GM19240 (cell line): Measurements from ENCODE around the gene CYB5B.

Source experiments
- DNase-seq: peaks from one replicate; pipeline ENCODE4 v3.0.0; 2011; ENCODE audit warnings: low spot score; ENCODE audit not compliant: insufficient read length

Gene CYB5B, protein sequence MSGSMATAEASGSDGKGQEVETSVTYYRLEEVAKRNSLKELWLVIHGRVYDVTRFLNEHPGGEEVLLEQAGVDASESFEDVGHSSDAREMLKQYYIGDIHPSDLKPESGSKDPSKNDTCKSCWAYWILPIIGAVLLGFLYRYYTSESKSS

DNA sequence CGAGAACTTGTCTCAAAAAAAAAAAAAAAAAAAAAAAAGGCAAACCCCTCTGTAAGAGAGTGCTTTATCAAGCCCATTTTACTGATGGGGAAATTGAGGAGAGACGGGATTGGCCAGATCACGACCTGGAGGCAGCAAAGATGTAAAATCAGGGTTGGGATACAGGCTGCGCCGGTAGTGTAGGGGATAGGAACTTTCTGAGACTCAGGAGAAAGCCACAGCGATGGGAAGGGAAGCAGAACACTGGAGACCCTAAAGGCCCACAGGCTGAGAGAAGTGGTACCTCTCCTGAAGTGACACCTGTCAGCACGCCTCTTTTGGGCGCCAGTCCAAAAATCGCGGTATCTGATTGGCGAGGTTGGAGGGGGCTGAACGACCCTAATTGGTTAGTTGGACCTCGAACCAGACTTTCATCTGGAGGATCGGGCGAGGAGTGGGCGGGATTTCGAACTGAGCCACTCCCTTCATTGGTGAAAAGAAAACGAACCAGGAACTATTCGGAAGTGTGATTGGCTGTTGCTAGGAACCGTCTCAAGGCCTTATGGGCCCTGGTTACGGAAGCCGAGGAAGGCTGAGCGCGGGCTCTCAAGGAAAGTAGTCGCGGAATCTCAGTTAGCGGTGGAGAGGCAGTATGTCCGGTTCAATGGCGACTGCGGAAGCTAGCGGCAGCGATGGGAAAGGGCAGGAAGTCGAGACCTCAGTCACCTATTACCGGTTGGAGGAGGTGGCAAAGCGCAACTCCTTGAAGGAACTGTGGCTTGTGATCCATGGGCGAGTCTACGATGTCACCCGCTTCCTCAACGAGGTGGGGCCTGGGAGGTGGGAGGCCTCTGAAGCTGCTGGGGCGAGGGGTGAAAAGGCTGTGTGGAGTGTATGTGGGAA is at the start of gene CYB5B:
Gene CYB5B (plus strand): TSS at position 567 of the 882 bp plus-strand sequence. CDS start 65 bp downstream, at position 632.
- peak; percentile 85 for DNase-seq

DNA sequence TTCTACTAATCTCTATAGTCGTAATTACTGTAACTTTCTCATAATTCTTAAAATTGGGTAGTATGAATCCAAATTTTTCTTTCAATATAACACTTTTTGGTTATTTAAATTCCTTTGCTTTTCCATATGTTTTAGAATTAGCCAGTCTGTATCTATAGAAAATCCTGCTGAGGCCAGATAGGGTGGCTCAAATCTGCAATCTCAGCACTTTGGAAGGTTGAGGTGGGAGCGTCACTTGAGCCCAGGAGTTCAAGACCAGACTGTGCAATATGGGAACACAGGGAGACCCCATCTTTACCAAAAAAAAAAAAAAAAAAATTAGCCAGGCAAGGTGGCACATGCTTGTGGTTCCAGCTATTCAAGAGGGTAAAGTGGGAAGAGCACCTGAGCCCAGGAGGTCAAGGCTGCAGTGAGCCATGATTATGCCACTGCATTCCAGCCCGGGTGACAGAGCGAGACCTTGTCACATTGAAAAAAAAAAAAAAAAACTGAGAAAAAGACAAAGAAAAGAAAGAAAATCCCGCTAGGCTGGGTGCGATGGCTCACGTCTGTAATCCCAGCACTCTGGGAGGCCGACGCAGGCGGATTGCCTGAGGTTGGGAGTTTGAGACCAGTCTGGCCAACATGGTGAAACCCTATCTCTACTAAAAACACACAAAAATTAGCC is 47.9 kb upstream of the CYB5B start:
- DNase-seq = no peak

DNA sequence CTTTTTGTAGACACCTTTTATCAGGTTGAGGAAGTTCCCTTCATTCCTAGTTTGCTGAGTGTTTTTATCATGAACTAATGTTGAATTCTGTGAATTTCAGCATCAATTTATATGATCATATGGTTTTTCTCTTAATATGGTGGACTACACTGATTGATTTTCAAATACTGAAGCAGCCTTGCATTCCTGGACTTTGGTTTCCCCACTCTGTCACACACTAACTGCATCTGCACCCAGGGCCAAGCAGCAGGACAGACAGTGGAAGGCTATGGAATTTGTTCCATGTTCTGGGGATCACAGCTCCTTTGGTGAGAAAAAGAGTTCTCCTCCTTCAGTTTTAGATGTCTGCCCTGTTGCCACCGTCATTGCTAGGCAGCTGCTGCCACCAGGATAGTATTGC is 46.4 kb upstream of the CYB5B start:
- DNase-seq = no peak

DNA sequence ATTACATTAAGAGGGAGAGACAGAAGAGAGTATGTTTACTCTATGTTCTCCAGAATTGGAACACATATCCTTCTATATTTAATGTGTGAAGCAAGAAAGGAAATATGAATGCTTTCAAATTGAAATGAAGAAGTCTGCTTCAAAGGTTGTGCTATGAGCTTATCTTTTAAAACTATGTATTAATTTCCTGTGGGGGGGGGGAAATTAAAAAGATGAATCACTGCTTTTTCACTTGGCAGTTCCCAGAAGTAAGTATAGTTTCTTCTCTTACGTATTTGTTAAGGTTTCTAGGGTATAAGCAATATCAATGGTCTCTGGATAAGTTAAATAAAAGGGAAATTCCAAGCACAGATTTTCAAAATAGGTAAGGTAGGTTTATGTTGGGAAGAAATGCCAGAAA is 45.7 kb upstream of the CYB5B start:
- DNase-seq = no peak

DNA sequence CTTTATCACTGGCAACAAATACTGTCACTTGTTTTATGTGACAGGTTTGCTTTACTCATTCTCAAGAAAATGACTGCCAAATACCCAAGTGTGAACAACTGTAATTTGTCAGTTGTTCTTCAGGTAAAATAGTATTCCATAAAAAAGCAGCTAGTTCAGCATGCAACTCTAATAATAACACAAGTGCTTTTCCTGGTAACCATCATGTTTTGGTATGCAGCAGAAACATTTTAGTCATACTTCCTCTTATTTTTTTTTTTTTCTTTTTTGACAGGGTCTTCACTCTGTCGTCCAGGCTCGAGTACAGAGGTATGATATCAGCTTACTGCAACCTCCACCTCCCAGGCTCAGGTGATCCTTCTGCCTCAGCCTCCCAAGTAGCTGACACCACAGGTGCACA is 43.2 kb upstream of the CYB5B start:
- DNase-seq = no peak

DNA sequence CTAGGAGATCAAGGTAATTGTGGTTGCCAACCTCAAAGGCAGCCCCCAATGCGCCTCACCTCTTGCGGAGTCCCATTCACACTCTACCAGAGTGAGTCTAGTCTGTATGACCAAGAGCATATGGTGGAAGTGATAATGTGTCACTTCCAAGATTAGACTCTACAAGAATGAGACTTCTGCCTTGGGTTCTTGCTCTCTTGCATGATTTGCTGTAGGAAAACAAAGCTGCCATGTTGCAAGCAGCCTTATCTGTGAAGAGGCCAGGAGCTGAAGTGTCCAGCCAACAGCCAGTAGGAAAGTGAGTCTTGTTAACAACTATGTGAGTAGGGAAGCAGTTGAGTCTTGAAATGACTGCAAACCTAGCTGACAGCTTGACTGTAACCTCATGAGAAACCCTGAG is 42.0 kb upstream of the CYB5B start:
- no peak for DNase-seq

DNA sequence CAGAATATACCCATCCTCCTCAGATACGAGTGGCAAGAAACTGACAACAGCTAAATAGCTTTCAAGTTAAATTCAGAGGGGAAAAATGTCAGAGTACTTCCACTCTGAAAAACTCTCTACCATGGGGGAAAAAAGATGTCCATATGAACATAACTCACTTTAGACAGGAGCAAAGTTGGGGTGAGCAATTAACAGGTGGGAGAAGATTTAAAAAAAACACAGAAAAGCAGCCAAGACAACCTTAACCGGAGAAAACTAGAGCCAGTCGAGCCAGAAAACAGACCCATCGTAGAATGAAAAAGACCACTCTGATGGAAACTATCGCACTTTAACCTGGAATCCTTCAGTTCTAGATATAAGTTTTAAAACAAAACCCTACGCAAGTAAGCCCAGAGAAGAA is 39.4 kb upstream of the CYB5B start:
- DNase-seq = no peak

DNA sequence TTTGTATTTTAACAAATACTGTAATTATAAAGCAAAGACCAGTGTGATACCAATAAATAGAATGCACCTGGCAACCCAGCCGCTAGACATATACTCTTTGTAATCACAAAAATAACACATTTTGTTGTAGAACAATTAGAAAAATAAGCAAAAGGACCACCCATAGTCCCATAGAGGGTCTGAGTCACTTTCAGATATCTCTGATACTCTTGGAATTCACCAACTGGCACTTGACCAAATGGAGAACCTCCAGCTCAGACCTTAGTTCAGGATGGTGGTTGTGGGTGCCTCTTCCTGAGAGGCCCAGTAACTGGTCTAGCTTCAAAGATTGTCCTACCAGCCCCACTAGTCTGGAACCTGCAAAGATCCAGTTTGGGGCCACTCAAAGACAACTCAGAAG is 37.8 kb upstream of the CYB5B start:
- no peak for DNase-seq

DNA sequence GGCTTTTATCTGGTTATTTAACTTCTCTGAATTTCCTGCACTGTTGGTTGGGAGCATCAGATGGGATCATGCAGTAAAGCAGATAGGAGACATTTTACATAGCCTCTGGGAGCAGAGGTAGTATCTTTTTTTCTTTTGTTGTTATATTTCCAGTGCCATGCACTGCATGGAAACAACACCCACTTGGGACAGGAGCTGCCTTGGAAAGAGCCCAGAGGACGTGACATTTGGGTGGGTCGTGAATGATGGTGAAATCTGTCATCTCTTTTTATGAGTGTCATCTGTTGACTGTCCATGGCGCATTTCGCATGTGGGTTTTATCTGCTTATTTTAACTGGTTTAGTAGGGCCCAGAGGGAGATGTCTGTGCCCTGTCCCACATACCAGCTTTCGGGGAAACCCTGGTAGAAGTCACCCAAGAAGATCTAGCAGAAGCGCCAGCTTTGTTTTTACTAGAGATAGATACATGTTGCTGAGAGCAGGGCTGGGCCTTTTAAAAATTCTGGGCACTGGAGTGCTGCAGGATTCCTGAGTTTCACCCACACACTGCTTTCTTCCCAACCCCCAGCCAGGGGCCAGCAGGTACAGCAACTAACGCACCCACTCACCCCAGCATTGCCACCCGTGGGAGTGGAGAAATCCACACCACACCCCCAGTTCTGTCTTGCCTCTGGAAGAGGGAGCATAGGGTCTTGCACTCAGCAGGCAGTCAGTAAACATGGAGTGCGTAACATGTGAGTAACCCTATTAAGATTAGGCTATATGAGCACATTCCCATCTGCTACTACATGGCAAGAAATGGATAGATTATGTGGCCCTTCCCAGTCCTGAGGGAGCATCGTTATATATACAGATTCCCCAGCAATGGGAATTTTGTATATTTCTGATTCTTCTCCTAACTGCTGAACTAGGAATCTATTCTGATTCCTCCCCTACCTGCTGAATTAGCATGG is 30.2 kb upstream of the CYB5B start:
- no peak for DNase-seq

DNA sequence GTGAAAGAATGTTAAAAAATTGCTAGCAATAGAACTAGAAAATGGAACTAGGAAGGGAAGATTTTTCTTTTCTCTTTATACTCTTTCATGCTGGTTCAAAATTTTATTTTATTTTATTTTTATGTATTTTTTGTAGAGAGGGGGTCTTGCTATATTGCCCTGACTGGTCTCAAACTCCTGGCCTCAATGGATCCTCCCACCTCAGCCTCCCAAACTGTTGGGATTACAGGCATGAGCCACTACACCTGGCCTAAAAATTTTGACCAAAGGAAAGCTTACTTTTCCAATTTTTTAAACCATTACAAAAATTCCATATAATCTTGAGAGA is 28.6 kb upstream of the CYB5B start:
- DNase-seq = no peak

DNA sequence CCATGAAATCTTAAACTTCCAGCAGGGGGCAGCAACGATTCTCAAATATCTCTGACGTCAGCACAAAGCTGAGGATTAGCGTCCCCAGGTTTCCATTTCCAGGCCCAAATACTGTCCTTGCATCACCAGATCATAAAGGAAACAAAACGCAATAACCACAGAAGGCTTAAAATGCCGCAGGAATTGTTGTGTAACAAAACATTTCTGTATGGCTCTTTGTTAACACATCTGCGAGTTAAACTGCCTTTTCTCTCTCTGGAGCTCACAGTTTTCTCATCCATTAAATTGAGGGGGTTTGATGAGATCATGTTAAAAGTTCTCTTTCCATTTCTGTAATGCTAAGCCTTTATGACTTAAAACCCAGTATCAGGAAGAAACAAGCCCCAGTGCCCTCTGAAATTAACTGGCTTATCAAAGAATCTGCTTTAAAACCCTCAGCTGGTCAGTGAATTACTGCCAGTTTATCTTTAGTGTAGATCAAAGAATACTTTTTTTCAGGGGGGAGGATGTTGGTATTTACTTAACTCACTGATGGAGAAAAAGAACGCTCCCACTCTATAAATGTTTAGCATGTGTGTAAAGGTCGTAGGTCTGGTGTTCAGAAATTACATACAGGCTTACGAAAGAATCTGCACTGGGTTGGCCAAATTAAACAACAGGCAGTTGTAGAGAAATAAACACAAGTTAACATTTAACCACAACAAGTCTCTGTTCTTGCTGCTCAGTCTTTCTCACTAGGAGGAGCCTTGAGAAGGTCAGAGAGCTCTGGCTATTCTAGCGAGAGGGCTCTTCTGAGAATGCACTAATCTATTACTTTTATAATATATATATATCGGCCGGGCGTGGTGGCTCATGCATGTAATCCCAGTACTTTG is 28.0 kb upstream of the CYB5B start:
- DNase-seq = peak; percentile 19

DNA sequence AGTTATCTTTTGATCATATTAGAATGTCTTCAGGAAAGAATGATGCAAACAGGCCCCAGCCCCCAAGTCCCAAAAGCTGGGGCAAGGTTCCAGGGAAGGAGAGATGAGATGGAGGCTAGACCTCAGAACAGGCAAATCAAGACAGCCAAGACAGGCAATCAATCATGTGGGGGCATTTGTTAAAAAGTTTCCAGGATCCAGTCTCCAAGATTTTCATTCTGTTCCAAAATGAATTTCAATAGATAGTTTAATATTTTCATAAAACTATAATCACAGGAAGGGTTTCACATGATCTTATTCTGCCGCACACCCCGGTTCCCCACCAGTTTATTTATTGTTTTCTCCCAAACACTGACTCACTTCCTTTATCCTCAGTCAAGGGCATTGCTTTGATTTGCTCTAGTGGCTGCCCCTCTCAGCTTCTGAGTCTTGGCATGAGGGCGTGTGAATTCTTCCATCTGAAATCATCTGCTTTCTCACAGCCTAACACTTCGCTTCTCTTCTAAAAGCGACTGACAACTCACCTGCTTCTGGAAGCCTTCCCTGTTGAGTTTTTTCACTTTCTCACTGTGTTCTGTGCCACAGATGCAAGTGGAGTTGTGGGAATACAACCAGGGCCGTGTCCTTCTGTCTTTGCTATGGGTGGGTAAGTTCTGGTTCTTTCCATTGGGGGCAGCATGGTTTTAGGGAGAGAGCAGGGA is 26.4 kb upstream of the CYB5B start:
- no peak for DNase-seq

DNA sequence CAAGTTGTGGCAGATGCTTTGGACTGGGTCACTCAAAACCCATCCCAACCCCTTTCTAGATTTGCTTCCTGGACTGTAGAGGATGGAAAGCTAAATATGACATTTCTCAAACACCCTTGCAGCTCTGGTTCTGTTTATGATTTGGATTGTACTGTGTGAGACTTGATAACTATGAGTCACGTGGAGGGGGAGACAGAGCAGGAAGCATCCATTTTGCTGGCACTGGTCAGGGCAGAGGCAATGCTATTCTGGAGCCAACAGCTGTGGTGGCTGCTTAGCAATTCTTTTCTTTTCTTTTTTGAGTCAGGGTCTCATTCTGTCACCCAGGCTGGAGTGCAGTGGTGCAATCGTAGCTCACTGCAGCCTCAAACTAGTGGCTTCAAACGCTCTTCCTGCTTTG is 25.1 kb upstream of the CYB5B start:
- DNase-seq = no peak

DNA sequence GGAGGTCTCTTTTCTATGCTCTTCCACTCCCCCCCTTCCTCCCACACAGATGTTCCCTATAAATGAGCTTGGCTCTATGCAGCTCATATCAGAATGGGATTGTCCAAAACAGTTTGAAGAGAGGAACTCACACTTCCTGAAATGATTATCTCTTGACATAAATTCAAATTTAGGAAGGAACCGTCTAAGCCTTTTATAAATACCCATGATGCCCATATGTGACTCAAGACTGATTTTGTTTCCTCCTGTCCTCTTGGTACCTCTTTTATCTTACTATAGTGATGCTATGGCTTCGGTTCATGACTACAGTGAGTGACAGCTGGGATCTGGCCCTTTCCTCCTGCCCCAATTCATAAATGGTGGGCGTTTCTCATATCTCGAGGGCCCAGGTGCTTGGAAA is 22.0 kb upstream of the CYB5B start:
- no peak for DNase-seq

DNA sequence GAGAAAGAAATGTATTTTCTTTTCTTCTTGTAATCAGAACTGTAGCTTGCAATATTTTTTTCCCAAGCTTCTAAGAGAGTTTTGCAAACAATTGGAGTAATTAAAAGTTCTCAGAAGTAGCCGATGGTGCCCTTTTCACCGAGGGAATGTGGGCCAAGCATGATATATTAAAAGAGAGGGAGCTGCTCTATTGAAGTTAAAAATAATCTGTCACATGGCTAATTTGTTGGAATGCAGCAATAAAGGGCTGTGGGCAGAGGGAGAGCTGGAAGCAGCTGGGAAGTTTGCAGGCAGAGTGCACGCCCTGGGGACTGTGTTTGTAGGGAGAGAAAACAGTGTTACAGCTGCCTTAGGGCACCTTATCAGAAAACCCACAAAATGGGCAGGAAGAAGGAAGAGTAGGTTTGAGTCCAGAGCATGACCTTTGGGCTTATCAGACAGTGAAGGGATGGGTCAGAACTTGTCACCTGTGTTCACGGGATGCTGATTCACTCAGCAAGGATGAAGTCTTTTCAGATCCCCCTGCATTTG is 20.1 kb upstream of the CYB5B start:
- DNase-seq = no peak

DNA sequence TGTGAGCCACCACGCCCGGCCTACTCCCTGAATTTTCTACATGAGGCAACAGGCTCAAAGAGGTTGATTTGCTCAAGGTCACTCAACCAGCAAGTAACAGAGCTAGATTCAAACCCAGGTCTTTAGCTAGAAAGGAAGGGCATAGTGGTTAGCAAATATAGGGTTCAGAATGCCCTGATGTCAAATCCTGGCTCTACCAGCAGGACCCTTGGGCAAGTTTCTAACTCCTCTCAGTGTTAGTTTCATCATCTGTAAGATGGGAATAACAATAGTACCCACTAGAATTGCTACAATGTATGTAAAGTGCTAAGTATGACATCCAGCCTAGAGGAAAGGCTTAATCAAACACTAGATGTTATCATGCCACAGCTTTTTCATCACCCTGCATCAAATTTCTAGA is 19.1 kb upstream of the CYB5B start:
- DNase-seq = no peak

DNA sequence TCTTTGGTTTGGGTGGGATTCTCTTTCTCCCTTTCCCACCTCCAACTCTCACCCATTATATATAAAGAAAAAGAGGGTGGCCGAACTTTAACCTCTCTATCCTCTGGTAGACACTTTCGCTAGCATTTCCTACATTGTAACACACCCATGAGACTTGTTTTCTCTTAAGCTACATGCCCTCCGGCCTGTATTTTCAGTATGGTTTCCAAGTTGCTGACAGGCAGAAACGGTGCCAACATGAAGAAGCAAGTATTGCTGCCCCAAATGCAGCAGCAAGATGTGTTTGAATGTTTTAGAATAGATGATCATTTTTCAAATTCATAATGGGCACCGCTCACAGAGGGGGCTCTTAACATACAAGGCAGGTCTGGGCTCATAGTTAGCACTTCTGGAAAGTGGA is 18.7 kb upstream of the CYB5B start:
- no peak for DNase-seq

DNA sequence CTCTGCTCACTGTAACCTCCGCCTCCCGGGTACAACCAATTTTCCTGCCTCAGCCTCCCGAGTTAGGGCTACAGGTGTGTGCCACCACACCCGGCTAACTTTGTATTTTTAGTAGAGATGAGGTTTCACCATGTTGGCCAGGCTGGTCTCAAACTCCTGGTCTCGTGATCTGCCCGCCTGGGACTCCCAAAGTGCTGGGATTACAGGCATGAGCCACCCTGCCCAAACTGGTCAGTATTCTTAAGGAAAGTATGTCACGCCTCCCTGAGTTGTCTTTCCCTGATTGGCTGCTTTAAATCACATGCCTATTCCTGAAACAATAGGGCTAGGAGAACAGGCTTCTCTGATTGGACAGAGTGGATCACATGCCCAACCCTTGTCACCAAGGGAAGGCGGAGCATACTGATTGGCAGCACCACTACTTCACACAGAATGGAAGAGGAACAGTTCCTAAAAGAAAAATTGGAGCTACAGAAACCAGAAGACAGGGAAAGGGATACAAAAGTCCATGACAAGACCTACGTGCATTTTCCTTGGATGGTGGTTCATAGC is 17.6 kb upstream of the CYB5B start:
- DNase-seq = no peak

DNA sequence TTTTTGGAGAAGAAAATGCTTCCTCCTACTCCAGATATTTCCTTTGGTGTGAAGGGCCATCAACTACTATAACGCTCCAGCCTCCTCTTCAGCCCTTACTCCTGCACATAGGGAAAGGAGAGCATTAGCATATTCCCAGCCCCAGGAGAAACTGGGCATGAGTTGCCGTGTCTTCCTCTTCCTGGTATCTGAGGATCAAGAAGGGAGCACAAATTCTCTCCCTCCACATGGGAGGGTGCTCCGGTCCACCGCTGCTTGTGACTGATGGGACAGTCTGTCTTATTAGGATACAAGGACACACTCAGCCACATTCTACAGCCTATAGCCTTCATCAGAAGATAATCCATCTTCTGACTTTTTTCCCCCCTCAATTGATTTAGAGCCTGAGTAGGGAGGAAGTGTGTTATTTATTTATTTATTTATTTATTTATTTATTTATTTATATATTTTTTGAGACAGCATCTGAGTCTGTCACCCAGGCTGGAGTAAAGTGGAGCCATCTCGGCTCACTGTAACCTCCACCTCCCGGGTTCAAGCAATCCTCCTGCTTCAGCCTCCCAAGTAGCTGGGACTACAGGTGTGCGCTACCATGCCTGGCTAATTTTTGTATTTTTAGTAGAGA is 16.6 kb upstream of the CYB5B start:
- DNase-seq = no peak
